Endothelial cell of umbilical vein (primary cell): ENCODE data around the gene NELFB. TPM values are rescaled to one million over a fixed set of nuclear protein-coding genes. Genes with fewer than 3 reads are reported as not detected.

Experiments
- BruUV-seq: library from RNA; stranded (reverse); fragments of 400-500 nt; replicated peaks from 2 replicates; lab custom pipeline; 2021; lab: Mats Ljungman, UMichigan
- CTCF ChIA-PET: fragments of 300-600, 350-600 bp; sonication (Branson Sonifier 250); formaldehyde crosslinking; loops from one replicate; lab custom pipeline; 2021; ENCODE audit warnings: antibody characterized with exemption, inconsistent platforms; lab: Charles Lee
- POLR2A ChIA-PET: fragments of 300-600, 350-600 bp; sonication (Branson Sonifier 250); formaldehyde crosslinking; loops from one replicate; lab custom pipeline; 2021; ENCODE audit warnings: antibody characterized with exemption, inconsistent platforms; lab: Charles Lee
- DNase-seq: peaks from one replicate; pipeline ENCODE4 v3.0.0-alpha.2; 2011; ENCODE audit warnings: low read depth, low spot score
- FAIRE-seq: peaks from 2 replicates; lab custom pipeline; 2011; peaks lifted over from hg19 to GRCh38; lab: Jason Lieb, UNC
- H2AFZ ChIP-seq: 2 replicates; pipeline ENCODE4 v1.6.0; 2012; ENCODE audit warnings: low read depth, low read length, control low read depth, inconsistent platforms
- H3K27ac ChIP-seq: 2 replicates; pipeline ENCODE4 v1.5.1; 2011; ENCODE audit warnings: low read depth, mild to moderate bottlenecking, control low read depth, low read length, moderate library complexity; ENCODE audit not compliant: insufficient read depth
- H3K27me3 ChIP-seq, 2 experiments: 2 replicates each; pipeline versions ENCODE4 v1.6.0 to v1.6.1; 2011; ENCODE audit warnings: low read length in 2 of 2, mixed read lengths in 1 of 2; ENCODE audit not compliant: control insufficient read depth in 2 of 2, insufficient read depth in 2 of 2
- H3K36me3 ChIP-seq, 2 experiments: 2 replicates in 1 of 2; 3 replicates in 1 of 2; pipeline ENCODE4 v1.5.1; 2011; ENCODE audit warnings: low read length in 2 of 2, mild to moderate bottlenecking in 1 of 2, moderate library complexity in 1 of 2; ENCODE audit not compliant: control insufficient read depth in 2 of 2, insufficient read depth in 2 of 2; ENCODE audit errors: extremely low read depth in 1 of 2
- H3K4me1 ChIP-seq: 3 replicates; pipeline ENCODE4 v1.5.1; 2011; ENCODE audit warnings: mild to moderate bottlenecking, low read length; ENCODE audit not compliant: control insufficient read depth, insufficient read depth; ENCODE audit errors: extremely low read depth
- H3K4me2 ChIP-seq: 2 replicates; pipeline ENCODE4 v1.6.1; 2011; ENCODE audit warnings: low read length, control low read depth, mixed read lengths; ENCODE audit not compliant: insufficient read depth
- H3K4me3 ChIP-seq, 3 experiments: fragments of 200-600 bp in 1 of 3; sonication (generic), shearing (Covaris generic) in 1 of 3; replicated peaks in 1 of 3; 2 replicates each; pipeline ENCODE4 v1.5.1; 2011 to 2016; ENCODE audit warnings: control low read depth in 3 of 3, low read length in 3 of 3, mild to moderate bottlenecking in 2 of 3, inconsistent platforms in 1 of 3, low read depth in 1 of 3, moderate library complexity in 1 of 3; ENCODE audit not compliant: insufficient read depth in 1 of 3
- H3K79me2 ChIP-seq: 2 replicates; pipeline ENCODE4 v1.6.0; 2012; ENCODE audit warnings: low read length, inconsistent platforms; ENCODE audit not compliant: control insufficient read depth, insufficient read depth
- H3K9ac ChIP-seq: replicated peaks from 2 replicates; pipeline ENCODE3; 2011; ENCODE audit warnings: low read length, control low read depth; ENCODE audit not compliant: insufficient read depth; ENCODE audit errors: extremely low read depth
- H3K9me1 ChIP-seq: replicated peaks from 3 replicates; pipeline ENCODE4 v1.6.0; 2011; ENCODE audit warnings: mild to moderate bottlenecking, low read length; ENCODE audit not compliant: control insufficient read depth, insufficient read depth; ENCODE audit errors: extremely low read depth
- H3K9me3 ChIP-seq: replicated peaks from 2 replicates; pipeline ENCODE4 v1.5.1; 2012; ENCODE audit warnings: low read length, inconsistent platforms; ENCODE audit not compliant: control insufficient read depth, insufficient read depth
- H4K20me1 ChIP-seq: replicated peaks from 2 replicates; pipeline ENCODE3; 2011; ENCODE audit warnings: mild to moderate bottlenecking, low read length; ENCODE audit not compliant: control insufficient read depth, insufficient read depth; ENCODE audit errors: extremely low read depth
- CTCF ChIP-seq, 2 donors: IDR thresholded peaks; 1 replicate in 1 of 2; 2 replicates in 1 of 2; pipeline ENCODE4 v1.5.1; 2011; ENCODE audit warnings: low read length in 2 of 2, mild to moderate bottlenecking in 2 of 2, moderate library complexity in 2 of 2, control low read depth in 1 of 2, inconsistent platforms in 1 of 2, low read depth in 1 of 2; ENCODE audit not compliant: insufficient read depth in 1 of 2; ENCODE audit errors: extremely low read depth in 1 of 2
- EZH2 ChIP-seq: IDR thresholded peaks from 2 replicates; pipeline ENCODE4 v1.6.1; 2012; ENCODE audit warnings: borderline replicate concordance, low read depth, mild to moderate bottlenecking, moderate library complexity, low read length, inconsistent platforms; ENCODE audit not compliant: severe bottlenecking
- FOS ChIP-seq: IDR thresholded peaks from 2 replicates; pipeline ENCODE4 v1.6.1; 2011; ENCODE audit warnings: mild to moderate bottlenecking, low read length, moderate library complexity, borderline replicate concordance; ENCODE audit not compliant: insufficient read depth
- GATA2 ChIP-seq: IDR thresholded peaks from 2 replicates; pipeline ENCODE4 v1.7.0; 2011; ENCODE audit warnings: low read depth, mild to moderate bottlenecking, moderate library complexity, mixed read lengths, low read length; ENCODE audit not compliant: insufficient read length, insufficient read depth
- JUN ChIP-seq: IDR thresholded peaks from 2 replicates; pipeline ENCODE4 v1.6.1; 2011; ENCODE audit warnings: borderline replicate concordance, low read depth; ENCODE audit not compliant: insufficient read length, insufficient read depth
- MYC ChIP-seq: IDR thresholded peaks from one replicate; pipeline ENCODE4 v1.6.1; 2011; ENCODE audit warnings: mild to moderate bottlenecking, low read depth, low read length
- POLR2A ChIP-seq: IDR thresholded peaks from 2 replicates; pipeline ENCODE4 v1.6.1; 2012; ENCODE audit warnings: low read depth, mild to moderate bottlenecking, control low read depth, low read length
- POLR2AphosphoS5 ChIP-seq: IDR thresholded peaks from 2 replicates; pipeline ENCODE4 v1.6.1; 2012; ENCODE audit warnings: low read depth, mild to moderate bottlenecking, control low read depth, low read length, moderate library complexity; ENCODE audit not compliant: insufficient read depth
- dilution Hi-C: fragments of 300-500 bp; cut with MboI; formaldehyde crosslinking; loops from one replicate; pipeline ENCODE4 v1.15.0; 2019; ENCODE audit warnings: low sequenced_read_pairs; ENCODE audit not compliant: extremely low pct_ligation_motif_present
- intact Hi-C: fragments of 100-400 bp; cut with micrococcal nuclease; formaldehyde crosslinking; loops from one replicate; pipeline ENCODE4 v1.10.0; 2022
- polyA plus RNA-seq, 4 experiments: library from polyadenylated mRNA; depleted of rRNA in 3 of 4; stranded (reverse) in 3 of 4; unstranded in 1 of 4; fragments of >200 nt; gene quantifications; 2 replicates each; pipeline versions ENCODE4 v1.2.1 to v1.2.3, GENCODE V29; 2011 to 2012; ENCODE audit warnings: missing spikeins in 1 of 4
- total RNA-seq: library from RNA; stranded (reverse); gene quantifications from 2 replicates; pipeline ENCODE4 v1.2.3, GENCODE V29; 2021
- TF ChIP-seq, protein P1 (sequence below): IDR thresholded peaks from 2 replicates; pipeline ENCODE4 v1.6.1; 2011; ENCODE audit not compliant: insufficient read depth, insufficient read length

Gene NELFB
- total and polyA plus RNA-seq, 2 donors (not counting 3 experiments of a cell fraction or from before 2014, with no cell fraction given), result 62.3 to 76.1 TPM

DNA sequence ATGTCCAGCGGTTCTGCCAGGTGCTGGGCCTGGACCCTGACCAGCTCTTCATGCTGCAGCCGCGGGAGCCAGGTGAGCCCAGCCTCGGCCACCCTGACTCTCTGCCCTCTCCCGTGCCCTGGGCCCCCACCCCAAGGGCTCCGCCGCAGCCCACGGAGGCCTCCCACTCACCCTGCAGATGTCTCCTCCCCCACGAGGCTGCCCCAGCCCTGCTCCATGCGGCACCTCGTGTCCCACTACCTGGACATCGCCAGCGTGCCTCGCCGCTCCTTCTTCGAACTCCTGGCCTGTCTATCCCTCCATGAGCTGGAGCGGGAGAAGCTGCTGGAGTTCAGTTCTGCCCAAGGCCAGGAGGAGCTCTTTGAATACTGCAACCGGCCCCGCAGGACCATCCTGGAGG is 40.5 kb upstream of the NELFB start:
- Histone ChIP-seq H3K27me3 (no peaks in the 10 kb centered on the region), H3K36me3 (peaks cover 0 to 4% of the 10 kb centered on the region in 2 experiments), H2AFZ (no peak overlapping the region), H3K4me3 (no peak overlapping the region), H3K9me1 (no peaks in the 10 kb centered on the region), H4K20me1 (no peaks in the 10 kb centered on the region), H3K4me1 (peaks cover 6% of the 10 kb centered on the region), H3K9ac (no peak overlapping the region), H3K27ac (no peak overlapping the region), H3K79me2 (no peaks in the 10 kb centered on the region), H3K9me3 (no peaks in the 10 kb centered on the region), H3K4me2 (no peak overlapping the region)
- ChIA-PET POLR2A (interaction anchor here (1.0 kb wide), 1 partner anchor 14 kb away, joined by 3 read pairs; the partner anchor contains the start of gene TPRN), CTCF (interaction anchor here (0.7 to 1.9 kb wide), 4 partner anchors 8 to 22 kb away, joined by 6 to 14 read pairs (median 7); partner anchors contain the start of gene RNF224)
- dilution Hi-C loops (no loop called here), intact Hi-C loops (no loop called here)
- FAIRE-seq, result no peak
- DNase-seq, result no peak
- TF ChIP-seq EZH2, result no peak
- TF ChIP-seq, protein P1, sequence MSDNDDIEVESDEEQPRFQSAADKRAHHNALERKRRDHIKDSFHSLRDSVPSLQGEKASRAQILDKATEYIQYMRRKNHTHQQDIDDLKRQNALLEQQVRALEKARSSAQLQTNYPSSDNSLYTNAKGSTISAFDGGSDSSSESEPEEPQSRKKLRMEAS, result no peak
- no peak for TF ChIP-seq POLR2A
- TSS peak; percentile 5 for BruUV-seq

DNA sequence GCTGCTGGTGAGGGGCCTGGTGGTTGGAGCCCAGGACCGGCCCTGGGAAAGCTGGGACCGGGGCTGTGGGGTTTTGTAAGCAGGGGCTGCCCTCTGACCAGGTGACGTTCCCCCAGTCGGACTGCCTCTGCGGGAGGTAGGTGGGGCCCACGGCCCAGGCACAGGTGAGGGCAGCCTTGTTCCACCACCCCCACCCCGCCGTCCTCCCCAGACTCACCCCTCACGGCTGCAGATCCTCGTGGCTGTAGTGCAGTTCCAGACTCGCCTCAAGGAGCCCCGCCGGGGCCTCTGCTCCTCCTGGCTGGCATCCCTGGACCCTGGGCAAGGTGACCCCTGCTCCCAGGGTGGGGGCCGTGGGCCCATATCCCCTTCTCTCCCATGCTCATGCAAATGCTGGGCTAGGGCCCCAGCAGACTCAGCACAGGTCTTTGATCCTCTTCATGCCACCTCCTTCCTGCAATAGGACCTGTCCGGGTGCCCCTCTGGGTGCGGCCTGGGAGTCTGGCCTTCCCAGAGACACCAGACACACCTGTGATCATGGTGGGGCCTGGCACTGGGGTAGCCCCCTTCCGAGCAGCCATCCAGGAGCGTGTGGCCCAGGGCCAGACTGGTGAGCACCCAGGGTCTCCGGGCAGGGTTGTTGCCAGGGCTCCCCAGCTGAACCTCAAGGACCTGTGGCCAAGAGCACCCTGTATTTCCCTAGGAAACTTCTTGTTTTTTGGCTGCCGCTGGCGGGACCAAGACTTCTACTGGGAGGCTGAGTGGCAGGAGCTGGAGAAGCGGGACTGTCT is 39.7 kb upstream of the NELFB start:
- no TSS peak for BruUV-seq
- no peak for TF ChIP-seq POLR2A
- TF ChIP-seq POLR2AphosphoS5, result no peak
- no peak for TF ChIP-seq EZH2
- TF ChIP-seq, protein P1, result no peak
- TF ChIP-seq FOS, result no peak
- TF ChIP-seq GATA2, result no peak
- TF ChIP-seq JUN, result no peak
- TF ChIP-seq MYC, result no peak
- no peak for TF ChIP-seq CTCF (IDR thresholded peaks at IDR 0.05; ENCODE audit: extremely low read depth in 1 of 2, insufficient read depth in 1 of 2, low read depth in 1 of 2, low read length in 2 of 2)
- ChIA-PET CTCF (interaction anchor here (0.7 to 1.9 kb wide), 2 partner anchors 8 to 21 kb away, joined by 6 to 7 read pairs; no protein-coding TSS in a partner anchor), POLR2A (interaction anchor here (1.0 kb wide), 1 partner anchor 15 kb away, joined by 3 read pairs; the partner anchor contains the start of gene TPRN)
- no peaks in the 10 kb centered on the region for H3K27me3 ChIP-seq
- no peaks in the 10 kb centered on the region for H3K9me1 ChIP-seq
- dilution Hi-C loops, result no loop called here
- H3K4me1 ChIP-seq, result peaks cover 6% of the 10 kb centered on the region
- no peak overlapping the region for H3K4me3 ChIP-seq
- H3K79me2 ChIP-seq, result no peaks in the 10 kb centered on the region
- no peak overlapping the region for H3K27ac ChIP-seq
- no peak overlapping the region for H2AFZ ChIP-seq
- no peaks in the 10 kb centered on the region for H4K20me1 ChIP-seq
- FAIRE-seq (no peak), DNase-seq (no peak)
- H3K4me2 ChIP-seq, result no peak overlapping the region
- no peak overlapping the region for H3K9ac ChIP-seq
- no peaks in the 10 kb centered on the region for H3K9me3 ChIP-seq
- H3K36me3 ChIP-seq, result peaks cover 0 to 4% of the 10 kb centered on the region in 2 experiments
- intact Hi-C loops, result no loop called here
